ENCODE results near the gene TLK2. TPM values are rescaled to one million over a fixed set of nuclear protein-coding genes. Genes with fewer than 3 reads are reported as not detected.
A peak's percentile ranks its signal among the peaks of the same experiment; 100 is the strongest.
"Not testable (repeated sequence)": the region's sequence is repeated elsewhere in the genome, so short reads cannot be mapped to it uniquely, and the experiment has no call there.

Gene TLK2
- total RNA-seq, 1 experiment from 2014 or later = 65.7 TPM

DNA sequence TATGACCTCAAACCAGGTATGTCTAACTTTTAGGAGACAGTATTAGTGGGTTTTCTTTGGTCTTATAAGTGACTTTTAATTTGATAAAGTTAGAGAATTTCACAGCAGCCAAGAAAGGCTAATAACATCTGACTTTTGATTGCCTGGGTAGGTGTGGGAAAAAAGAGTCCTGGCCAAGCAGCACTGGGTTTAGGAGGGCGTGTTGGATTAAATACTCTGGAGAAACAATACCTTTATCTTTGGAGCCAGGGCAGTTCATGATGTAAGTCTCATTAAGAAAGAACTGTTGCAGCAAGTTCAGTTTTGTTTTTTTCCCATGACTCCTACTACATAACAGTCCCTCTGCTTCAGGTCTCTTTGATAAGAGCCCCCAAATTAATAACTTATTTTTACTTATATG lies 122.2 kb downstream of the TLK2 start:
- DNase-seq (ENCODE audit: low spot score) = no peak

DNA sequence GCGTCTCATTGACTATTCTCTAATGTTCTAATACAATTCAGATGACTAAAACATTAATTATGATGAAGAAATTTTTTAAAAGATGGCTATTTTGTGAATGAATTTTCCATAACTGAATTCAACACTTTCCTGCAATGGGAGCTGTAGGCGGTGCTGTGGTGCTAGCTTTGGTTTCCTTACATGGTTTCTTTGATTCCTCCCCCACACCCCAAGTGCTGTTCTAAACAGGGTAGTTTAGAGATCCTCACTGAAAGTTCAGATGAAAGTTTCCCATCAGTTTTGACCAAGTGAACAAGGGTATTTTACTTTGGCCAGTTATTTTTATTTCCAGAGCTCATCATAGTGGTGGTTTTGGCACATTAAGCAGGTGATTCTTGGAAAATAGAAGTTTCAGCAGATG lies 122.8 kb downstream of the TLK2 start:
- DNase-seq (ENCODE audit: low spot score) = no peak

- DNase-seq (ENCODE audit: low spot score) = not testable (repeated sequence)
These were observed 125.2 kb downstream of the TLK2 start for GRCh38 chr17:62603783-62604182.

GRCh38 chr17:62605588-62605987 lies 127.0 kb downstream of the TLK2 start:
- no peak for DNase-seq (ENCODE audit: low spot score)

- no peak for DNase-seq (ENCODE audit: low spot score)
These were observed 132.7 kb downstream of the TLK2 start for GRCh38 chr17:62611292-62611691.

DNA sequence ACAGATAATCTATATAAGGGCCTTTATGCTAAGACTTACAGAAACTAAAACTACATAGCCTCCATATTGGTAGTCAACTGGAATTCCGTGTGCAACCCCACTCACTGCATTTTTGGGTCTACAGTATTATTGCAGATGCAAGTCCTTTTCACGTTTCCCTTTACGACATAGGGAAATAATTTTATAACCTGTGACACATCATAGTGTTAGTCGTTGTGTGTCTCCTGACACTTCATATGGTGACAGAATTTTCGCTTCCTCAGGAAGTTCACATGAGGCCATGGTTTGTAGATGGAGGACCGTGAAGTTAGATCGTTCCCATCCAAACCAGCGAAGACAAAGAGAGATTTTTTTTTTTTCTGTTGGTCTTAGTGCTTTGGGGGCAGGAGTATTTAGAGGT lies 133.1 kb downstream of the TLK2 start:
- DNase-seq (ENCODE audit: low spot score) = no peak

DNA sequence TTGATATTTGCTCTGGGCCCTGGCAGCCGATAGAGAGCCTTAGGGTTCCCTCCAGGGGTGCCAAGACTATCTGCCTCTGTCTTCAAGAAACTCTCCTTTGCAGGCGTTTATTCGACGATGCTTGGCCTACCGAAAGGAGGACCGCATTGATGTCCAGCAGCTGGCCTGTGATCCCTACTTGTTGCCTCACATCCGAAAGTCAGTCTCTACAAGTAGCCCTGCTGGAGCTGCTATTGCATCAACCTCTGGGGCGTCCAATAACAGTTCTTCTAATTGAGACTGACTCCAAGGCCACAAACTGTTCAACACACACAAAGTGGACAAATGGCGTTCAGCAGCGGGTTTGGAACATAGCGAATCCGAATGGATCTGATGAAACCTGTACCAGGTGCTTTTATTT lies 133.7 kb downstream of the TLK2 start:
- not testable (repeated sequence) for DNase-seq (ENCODE audit: low spot score)

GRCh38 chr17:62613095-62613494 lies 134.5 kb downstream of the TLK2 start:
- DNase-seq (ENCODE audit: low spot score) = not testable (repeated sequence)

DNA sequence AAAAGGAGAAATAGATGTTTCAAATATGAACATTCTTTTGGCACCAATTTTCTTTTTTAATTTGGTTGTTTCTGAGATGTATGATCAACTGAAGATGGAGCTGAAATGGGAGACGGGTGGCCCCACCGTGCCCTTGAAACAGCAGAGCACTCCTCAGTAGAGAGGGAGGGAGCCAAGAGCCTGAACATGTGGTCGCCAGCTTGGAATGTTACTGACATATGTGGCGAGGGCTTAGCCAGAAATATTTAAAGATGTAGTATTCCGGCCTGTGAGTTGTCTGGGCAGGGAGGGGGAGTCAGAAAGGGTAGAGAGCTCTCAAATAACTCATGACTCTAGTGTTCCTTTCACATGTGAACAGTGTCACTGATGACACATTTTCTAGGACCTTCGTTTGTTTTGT lies 135.5 kb downstream of the TLK2 start:
- DNase-seq (ENCODE audit: low spot score) = no peak

- no peak for DNase-seq (ENCODE audit: low spot score)
These were observed 136.9 kb downstream of the TLK2 start for GRCh38 chr17:62615503-62615902.

- no peak for DNase-seq (ENCODE audit: low spot score)
These were observed 138.6 kb downstream of the TLK2 start for GRCh38 chr17:62616993-62617893.

- no peak for DNase-seq (ENCODE audit: low spot score)
These were observed 139.4 kb downstream of the TLK2 start for GRCh38 chr17:62617894-62618472.

DNA sequence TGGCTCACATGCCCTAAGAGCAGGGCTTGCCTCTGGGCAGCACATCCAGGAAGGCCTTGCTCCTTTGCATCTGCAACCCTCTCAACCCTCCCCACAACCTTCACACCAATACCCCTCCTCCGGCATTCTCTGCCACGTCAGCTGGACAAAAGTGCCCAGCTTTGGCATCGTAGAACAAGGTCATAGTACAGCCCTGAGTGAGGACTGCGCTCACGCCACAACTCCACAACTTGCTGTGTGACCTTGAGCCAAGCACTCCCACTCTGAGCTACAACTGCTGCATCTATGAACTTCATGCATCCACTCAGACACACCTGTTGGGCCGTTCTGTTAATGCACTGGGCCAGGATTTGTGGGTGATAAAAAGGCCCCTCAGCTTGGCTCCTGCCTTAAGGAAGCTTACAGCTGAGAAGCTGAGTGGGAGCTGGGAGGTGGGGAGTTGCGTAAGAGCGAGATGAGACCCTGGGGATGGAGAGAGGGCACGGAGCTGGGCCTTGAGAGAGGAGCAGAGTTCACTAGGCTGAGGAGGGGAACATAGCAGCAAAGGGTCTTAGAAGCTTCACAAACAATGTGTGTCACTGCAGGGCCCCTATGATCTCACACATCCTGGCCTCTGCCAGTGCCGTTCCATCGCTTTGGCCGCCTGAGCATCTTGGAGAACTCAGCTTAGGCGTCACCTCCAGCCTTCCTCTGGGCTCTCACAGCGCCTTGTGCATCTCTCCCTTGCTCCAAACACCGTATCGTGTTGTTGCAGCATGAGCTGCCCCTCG lies 140.2 kb downstream of the TLK2 start:
- no peak for DNase-seq (ENCODE audit: low spot score)

DNA sequence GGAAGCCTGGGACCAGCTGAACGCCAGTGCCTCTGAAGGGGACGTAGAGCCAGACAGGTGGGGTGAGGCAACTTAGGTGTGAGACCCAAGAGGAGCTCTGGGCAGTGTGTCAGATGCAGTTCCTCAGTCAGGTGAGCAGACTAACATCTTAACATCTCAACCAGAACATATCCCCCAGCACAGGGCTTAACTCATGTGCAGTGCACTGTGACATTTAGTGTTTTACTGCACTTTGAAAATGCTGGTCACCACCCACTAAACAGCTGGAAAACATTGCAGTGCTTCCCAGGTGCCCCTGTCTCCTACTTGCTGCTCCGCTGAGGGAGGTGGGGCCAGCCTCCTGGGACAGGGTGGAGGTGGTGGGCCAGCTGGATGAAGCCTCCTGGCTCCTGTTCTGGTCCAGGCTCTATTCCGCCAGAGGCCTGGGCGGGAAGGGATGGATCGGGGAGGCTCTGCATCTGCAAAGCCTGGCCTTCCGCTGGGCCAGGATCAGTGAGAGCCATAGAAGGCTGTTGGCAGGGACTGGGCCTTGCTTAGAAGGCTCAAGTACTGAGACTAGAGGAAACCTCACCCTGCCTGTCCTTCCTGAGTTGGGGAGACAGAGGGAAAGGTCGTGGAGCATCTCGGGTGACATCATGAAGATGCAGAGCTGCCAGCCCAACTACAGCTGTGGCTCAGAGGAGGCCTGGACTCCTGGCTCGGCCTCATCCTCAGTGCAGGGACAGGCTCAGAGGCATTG lies 141.0 kb downstream of the TLK2 start:
- DNase-seq (ENCODE audit: low spot score) = no peak

DNA sequence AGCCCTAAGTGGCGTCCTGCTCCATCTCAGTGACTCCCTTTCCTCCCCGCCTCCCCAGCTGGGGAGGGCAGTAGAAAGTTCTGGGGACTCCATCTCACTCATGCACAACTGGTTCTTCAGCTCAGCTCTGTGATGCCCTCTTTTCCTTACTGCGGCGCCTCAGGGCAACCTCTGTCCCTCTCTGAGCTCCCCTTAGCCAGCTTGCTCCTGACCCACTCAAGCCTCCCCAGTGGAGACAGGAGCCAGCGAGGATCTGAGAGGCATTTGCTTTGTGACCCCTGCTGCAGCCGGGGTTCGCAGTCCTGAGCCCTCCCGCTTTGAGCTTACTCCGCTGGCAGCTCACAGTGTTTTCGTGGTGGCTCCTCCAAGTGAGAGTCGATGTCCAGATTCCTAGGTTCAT lies 142.6 kb downstream of the TLK2 start:
- no peak for DNase-seq (ENCODE audit: low spot score)

DNA sequence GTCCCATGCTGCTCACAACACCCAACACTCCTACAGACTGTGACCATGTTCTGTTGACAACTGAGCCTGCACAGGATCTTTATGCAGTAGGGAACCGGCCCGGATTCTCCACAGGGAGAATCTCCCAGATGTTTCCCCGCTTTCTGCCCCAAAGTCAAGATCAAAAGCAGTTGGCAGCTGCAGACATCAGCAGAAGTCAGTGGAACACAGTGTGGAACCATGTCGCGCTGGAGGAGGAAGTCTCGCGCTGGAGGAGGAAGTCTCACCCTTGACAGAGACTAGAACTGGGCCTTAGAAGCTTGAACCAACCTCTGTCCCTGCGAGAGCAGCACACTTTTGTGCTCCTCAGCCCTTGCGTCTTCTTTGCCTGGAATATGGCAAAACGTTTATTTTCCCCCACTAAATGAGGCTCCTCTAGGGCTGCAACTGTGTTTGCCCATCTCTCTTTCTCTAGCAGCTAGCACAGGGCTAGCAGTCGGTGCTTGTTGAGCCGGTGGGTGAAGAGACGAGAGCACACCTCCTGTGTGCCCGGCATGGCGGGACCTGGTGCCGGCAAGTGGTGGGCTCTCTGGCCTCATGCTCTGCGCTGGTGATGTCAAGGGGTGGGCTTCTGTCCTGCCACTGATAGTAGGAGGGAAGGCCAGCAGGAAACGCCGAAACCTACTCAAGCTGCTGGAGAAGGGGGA lies 146.7 kb downstream of the TLK2 start:
- DNase-seq (ENCODE audit: low spot score) = no peak

GRCh38 chr17:62625870-62626200 lies 147.2 kb downstream of the TLK2 start:
- DNase-seq (ENCODE audit: low spot score) = no peak

DNA sequence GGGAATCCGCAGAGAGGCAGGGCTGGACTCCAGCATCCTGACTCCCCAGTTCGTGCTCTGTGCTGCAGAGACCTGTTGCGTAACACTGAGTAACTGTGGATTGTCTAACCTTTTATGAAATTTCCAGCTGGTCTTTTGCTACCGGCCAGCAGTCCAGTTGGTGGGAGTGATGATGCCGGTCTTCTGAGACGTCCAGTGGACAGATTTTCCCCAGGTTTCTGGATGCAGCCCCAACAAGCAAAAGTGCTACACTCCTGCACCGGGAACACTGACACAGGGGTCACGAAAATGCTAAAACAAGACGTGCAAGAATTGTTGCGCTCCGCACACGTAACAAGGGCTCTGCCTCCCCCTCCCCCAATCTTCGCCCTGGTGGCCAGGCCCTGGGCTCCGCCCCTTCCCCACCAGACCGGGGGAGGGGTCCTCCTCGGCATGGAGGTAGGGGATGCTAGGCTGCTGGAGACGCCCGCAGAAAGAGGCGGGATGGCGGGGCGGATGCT lies 148.1 kb downstream of the TLK2 start:
- DNase-seq (ENCODE audit: low spot score) = peak; percentile 64

DNA sequence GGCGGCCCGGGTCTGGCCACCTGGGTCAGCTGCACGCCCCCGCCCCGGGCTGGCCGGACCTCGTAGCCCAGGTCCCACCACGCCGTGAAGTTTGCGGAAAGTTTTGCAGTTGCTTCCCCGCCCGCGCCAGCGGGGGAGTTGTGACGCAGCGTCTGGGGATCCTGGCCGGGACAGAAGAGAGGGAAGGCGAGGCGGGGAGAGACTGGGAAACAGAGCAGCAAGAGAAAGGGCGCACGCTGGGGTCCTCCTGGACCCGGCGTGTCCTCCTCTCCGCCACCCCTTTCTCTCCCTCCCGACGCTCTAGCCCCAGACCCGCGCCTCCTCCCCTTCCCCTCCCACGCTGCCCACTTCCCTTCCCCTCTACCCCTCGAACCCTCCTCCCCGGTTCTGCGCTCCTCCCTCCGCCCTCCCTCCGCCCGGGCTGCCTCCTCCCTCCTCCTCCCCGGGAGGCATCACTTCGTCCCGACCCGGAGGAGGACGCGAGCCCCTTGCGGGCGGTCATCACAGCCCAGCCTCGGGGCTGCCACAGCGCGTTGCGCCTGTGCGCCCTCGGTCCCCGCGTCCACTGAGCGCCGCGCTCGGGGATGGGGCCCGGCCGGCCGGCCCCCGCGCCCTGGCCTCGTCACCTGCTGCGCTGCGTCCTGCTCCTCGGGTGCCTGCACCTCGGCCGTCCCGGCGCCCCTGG lies 148.7 kb downstream of the TLK2 start, which contains the start of gene MRC2:
MRC2 (plus strand) TSS at position 452 of the 685 bp plus-strand sequence; CDS start at position 585, 133 bp downstream.
- peak; percentile 64 for DNase-seq (ENCODE audit: low spot score)

DNA sequence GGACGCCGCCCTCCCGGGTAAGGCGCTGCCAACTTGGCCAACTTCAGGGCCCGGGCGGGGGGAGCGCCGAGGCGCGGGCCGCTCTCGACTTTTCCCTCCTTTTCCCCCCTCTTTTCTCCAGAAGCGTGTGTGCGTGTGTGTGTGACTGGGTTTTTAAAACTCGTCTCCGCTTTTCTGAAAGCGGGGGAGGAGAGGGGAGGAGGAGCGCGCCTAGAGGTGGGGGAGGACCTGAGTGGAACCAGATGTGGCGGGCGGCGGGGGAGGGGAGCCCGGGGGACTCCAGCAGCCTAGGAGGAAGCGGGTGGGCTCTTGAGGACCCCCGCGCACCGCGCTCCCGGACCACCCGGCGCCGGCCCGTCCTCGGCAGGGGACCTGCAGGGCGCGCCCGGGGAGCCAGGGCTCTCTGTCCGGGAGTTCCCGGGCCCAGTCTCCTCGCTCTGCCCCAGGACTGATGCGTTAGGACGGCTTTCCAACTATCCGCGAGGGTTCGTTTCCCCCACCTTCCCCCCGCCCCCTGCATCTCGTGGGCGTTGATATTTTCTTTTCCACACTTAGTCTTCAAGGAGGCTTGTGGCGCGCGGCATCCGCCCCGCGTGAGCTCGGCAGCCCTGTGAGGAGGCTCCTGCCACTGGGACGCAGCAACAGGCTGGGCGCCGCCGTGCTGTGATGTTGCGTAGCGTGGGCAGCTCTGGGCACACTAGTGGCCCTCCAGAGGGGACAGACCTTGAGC lies 149.4 kb downstream of the TLK2 start:
- peak; percentile 37 for DNase-seq (ENCODE audit: low spot score)

Measured in A172 (cell line).